ENCODE results near the gene ASB15. TPM values are rescaled to one million over a fixed set of nuclear protein-coding genes. Genes with fewer than 3 reads are reported as not detected.
A peak's percentile ranks its signal among the peaks of the same experiment; 100 is the strongest.

ASB15 gene
- total RNA-seq, 2 donors from 2014 or later, result 18.6 to 53.9 TPM

GRCh38 chr7:123643495-123644441 lies 42.1 kb downstream of the ASB15 start:
- Histone ChIP-seq H3K9me3 (no peaks in the 10 kb centered on the region), H3K4me1 (peaks cover 0 to 53% of the 10 kb centered on the region in 2 donors), H3K36me3 (no peaks in the 10 kb centered on the region), H3K27ac (peak overlapping the region; percentile 84 to 92), H3K4me3 (peak overlapping the region; percentile 4 to 19), H3K27me3 (no peaks in the 10 kb centered on the region)
- DNase-seq (ENCODE audit: low spot score), result no peak
- no peak for TF ChIP-seq CTCF (IDR thresholded peaks at IDR 0.05)

- DNase-seq (ENCODE audit: low spot score), result no peak
- TF ChIP-seq CTCF (IDR thresholded peaks at IDR 0.05), result no peak
- Histone ChIP-seq H3K9me3 (no peaks in the 10 kb centered on the region), H3K27me3 (no peaks in the 10 kb centered on the region), H3K4me3 (no peak overlapping the region), H3K27ac (peak overlapping the region; percentile 84 to 92), H3K36me3 (no peaks in the 10 kb centered on the region), H3K4me1 (peaks cover 0 to 55% of the 10 kb centered on the region in 2 donors)
Observed at GRCh38 chr7:123645516-123645915, 43.9 kb downstream of the ASB15 start.

GRCh38 chr7:123647106-123647730 lies 45.6 kb downstream of the ASB15 start:
- Histone ChIP-seq H3K36me3 (no peaks in the 10 kb centered on the region), H3K27ac (peak overlapping the region; percentile 84 to 92), H3K4me3 (no peak overlapping the region), H3K9me3 (no peaks in the 10 kb centered on the region), H3K27me3 (no peaks in the 10 kb centered on the region), H3K4me1 (peaks cover 0 to 51% of the 10 kb centered on the region in 2 donors)
- DNase-seq (ENCODE audit: low spot score), result no peak
- no peak for TF ChIP-seq CTCF (IDR thresholded peaks at IDR 0.05)

GRCh38 chr7:123649964-123650363 lies 48.3 kb downstream of the ASB15 start:
- no peak for TF ChIP-seq CTCF (IDR thresholded peaks at IDR 0.05)
- Histone ChIP-seq H3K4me3 (no peak overlapping the region), H3K27ac (peak overlapping the region; percentile 57 to 90), H3K9me3 (no peaks in the 10 kb centered on the region), H3K36me3 (no peaks in the 10 kb centered on the region), H3K4me1 (peaks cover 0 to 32% of the 10 kb centered on the region in 2 donors), H3K27me3 (no peaks in the 10 kb centered on the region)
- no peak for DNase-seq (ENCODE audit: low spot score)

GRCh38 chr7:123650595-123650994 lies 49.0 kb downstream of the ASB15 start:
- Histone ChIP-seq H3K27ac (peak overlapping the region; percentile 57 to 90), H3K9me3 (no peaks in the 10 kb centered on the region), H3K4me3 (no peak overlapping the region), H3K36me3 (no peaks in the 10 kb centered on the region), H3K27me3 (no peaks in the 10 kb centered on the region), H3K4me1 (peaks cover 0 to 25% of the 10 kb centered on the region in 2 donors)
- DNase-seq (ENCODE audit: low spot score), result no peak
- no peak for TF ChIP-seq CTCF (IDR thresholded peaks at IDR 0.05)

All from right atrium auricular region (tissue), 2 donors.